Mesendoderm (in vitro differentiated cells): ENCODE measurements around the gene PPIL3.

ENCODE experiments used
- DNase-seq: peaks from one replicate; pipeline ENCODE4 v3.0.0; 2013
- H2AK5ac ChIP-seq: 2 replicates; pipeline ENCODE4 v1.6.1; 2013; ENCODE audit warnings: low read length, inconsistent platforms
- H2BK120ac ChIP-seq: 2 replicates; pipeline ENCODE4 v1.6.1; 2013; ENCODE audit warnings: low read depth, mild to moderate bottlenecking, low read length, moderate library complexity, mixed read lengths
- H2BK15ac ChIP-seq: replicated peaks from 2 replicates; pipeline ENCODE4 v1.6.1; 2013; ENCODE audit warnings: low read depth, mild to moderate bottlenecking, moderate library complexity
- H2BK5ac ChIP-seq: 2 replicates; pipeline ENCODE4 v1.6.1; 2013; ENCODE audit warnings: low read length, inconsistent platforms
- H3K18ac ChIP-seq: 2 replicates; pipeline ENCODE4 v1.6.1; 2013; ENCODE audit warnings: mild to moderate bottlenecking, low read length, mixed read lengths
- H3K23ac ChIP-seq: one replicate; pipeline ENCODE4 v1.6.1; 2013; ENCODE audit warnings: low read length
- H3K27ac ChIP-seq: 2 replicates; pipeline ENCODE4 v1.5.1; 2013; ENCODE audit warnings: low read depth, mild to moderate bottlenecking, inconsistent platforms, low read length, moderate library complexity
- H3K27me3 ChIP-seq: 2 replicates; pipeline ENCODE4 v1.6.1; 2013; ENCODE audit warnings: low read length, control low read depth, mild to moderate bottlenecking, inconsistent platforms; ENCODE audit not compliant: insufficient read depth, poor library complexity
- H3K36me3 ChIP-seq: 2 replicates; pipeline ENCODE4 v1.6.1; 2013; ENCODE audit warnings: low read length, inconsistent platforms; ENCODE audit not compliant: control insufficient read depth, insufficient read depth
- H3K4ac ChIP-seq: one replicate; pipeline ENCODE4 v1.6.1; 2013; ENCODE audit warnings: low read depth, mild to moderate bottlenecking, low read length, moderate library complexity
- H3K4me1 ChIP-seq: 2 replicates; pipeline ENCODE4 v1.6.1; 2013; ENCODE audit warnings: low read depth, low read length, inconsistent platforms; ENCODE audit not compliant: control insufficient read depth
- H3K4me2 ChIP-seq: 2 replicates; pipeline ENCODE4 v1.6.1; 2013; ENCODE audit warnings: low read length
- H3K4me3 ChIP-seq: 2 replicates; pipeline ENCODE4 v1.5.1; 2013; ENCODE audit warnings: mild to moderate bottlenecking, low read length
- H3K56ac ChIP-seq: one replicate; pipeline ENCODE4 v1.6.1; 2013; ENCODE audit warnings: low read length
- H3K79me1 ChIP-seq: 2 replicates; pipeline ENCODE4 v1.6.1; 2013; ENCODE audit warnings: low read length, inconsistent platforms
- H3K79me2 ChIP-seq: 2 replicates; pipeline ENCODE4 v1.6.1; 2013; ENCODE audit warnings: mild to moderate bottlenecking, low read length; ENCODE audit not compliant: control insufficient read depth, insufficient read depth
- H3K9ac ChIP-seq: 2 replicates; pipeline ENCODE4 v1.6.1; 2013; ENCODE audit warnings: low read length, inconsistent platforms
- H4K5ac ChIP-seq: one replicate; pipeline ENCODE4 v1.6.1; 2013; ENCODE audit warnings: low read length
- H4K8ac ChIP-seq: one replicate; pipeline ENCODE4 v1.6.1; 2013; ENCODE audit warnings: low read depth, mild to moderate bottlenecking, control low read depth, low read length, moderate library complexity
- WGBS: extraction: QIAGEN DNeasy Blood & Tissue Kit; methylation state at CpG from one replicate; pipeline ENCODE4 v1.1.7; 2013; ENCODE audit warnings: low lambda C conversion rate, missing lambda C conversion rate; ENCODE audit not compliant: insufficient coverage; ENCODE audit errors: extremely low coverage; 5-methylcytosine and 5-hydroxymethylcytosine counted together

PPIL3 gene

GRCh38 chr2:200864176-200865034 is 24.5 kb downstream of the PPIL3 start, which contains the start of gene CLK1:
TSS of gene CLK1 (minus strand) at chr2:200864658. CDS start at chr2:200861862, 2,796 bp downstream.
- H3K79me1 ChIP-seq: peaks cover 3% of the 10 kb centered on the region
- peaks cover 33% of the 10 kb centered on the region for H3K79me2 ChIP-seq
- peak within 1 kb of the TSS; percentile 80 for H2BK5ac ChIP-seq
- H3K27me3 ChIP-seq: no peaks in the 10 kb centered on the region
- H3K4me3 ChIP-seq: peak within 1 kb of the TSS; percentile 94
- H4K5ac ChIP-seq: no peak within 1 kb of the TSS
- peak within 1 kb of the TSS; percentile 99 for H3K56ac ChIP-seq
- peak within 1 kb of the TSS; percentile 98 for H4K8ac ChIP-seq
- H2BK15ac ChIP-seq: no peak within 1 kb of the TSS
- no peaks in the 10 kb centered on the region for H3K36me3 ChIP-seq
- peaks cover 2% of the 10 kb centered on the region for H3K4me1 ChIP-seq
- peak within 1 kb of the TSS; percentile 40 for H3K4me2 ChIP-seq
- peak; percentile 93 for DNase-seq
- H3K23ac ChIP-seq: no peak within 1 kb of the TSS
- WGBS: no CpG with 5 or more reads among the region's 89 CpGs
- H3K9ac ChIP-seq: peak within 1 kb of the TSS; percentile 99
- peak within 1 kb of the TSS; percentile 82 for H3K18ac ChIP-seq
- peak within 1 kb of the TSS; percentile 76 for H2BK120ac ChIP-seq
- H2AK5ac ChIP-seq: no peak within 1 kb of the TSS
- peak within 1 kb of the TSS; percentile 85 for H3K27ac ChIP-seq
- H3K4ac ChIP-seq: peak within 1 kb of the TSS; percentile 92

GRCh38 chr2:200863782-200864175 is 25.1 kb downstream of the PPIL3 start:
- Histone ChIP-seq H3K79me2 (peaks cover 33% of the 10 kb centered on the region), H2BK120ac (peak overlapping the region; percentile 76), H2BK15ac (no peak overlapping the region), H2AK5ac (no peak overlapping the region), H2BK5ac (peak overlapping the region; percentile 80), H3K56ac (peak overlapping the region; percentile 99), H3K79me1 (peaks cover 3% of the 10 kb centered on the region), H3K4ac (peak overlapping the region; percentile 92), H3K18ac (peak overlapping the region; percentile 82), H3K4me3 (peak overlapping the region; percentile 94), H3K23ac (no peak overlapping the region), H3K36me3 (no peaks in the 10 kb centered on the region), H3K27me3 (no peaks in the 10 kb centered on the region), H3K4me1 (peaks cover 2% of the 10 kb centered on the region), H3K27ac (peak overlapping the region; percentile 85), H3K9ac (peak overlapping the region; percentile 99), H3K4me2 (peak overlapping the region; percentile 40), H4K8ac (peak overlapping the region; percentile 98), H4K5ac (no peak overlapping the region)
- DNase-seq: peak; percentile 48
- no CpG with 5 or more reads among the region's 19 CpGs for WGBS

- WGBS: no CpG with 5 or more reads among the region's 13 CpGs
- Histone ChIP-seq H3K23ac (no peak overlapping the region), H4K5ac (no peak overlapping the region), H3K79me1 (peaks cover 3% of the 10 kb centered on the region), H3K27me3 (no peaks in the 10 kb centered on the region), H3K4me3 (peak overlapping the region; percentile 94), H3K4me1 (peaks cover 2% of the 10 kb centered on the region), H3K56ac (peak overlapping the region; percentile 99), H2AK5ac (peak overlapping the region; percentile 69), H2BK120ac (no peak overlapping the region), H2BK15ac (no peak overlapping the region), H3K4ac (no peak overlapping the region), H3K18ac (no peak overlapping the region), H4K8ac (no peak overlapping the region), H3K9ac (peak overlapping the region; percentile 99), H3K79me2 (peaks cover 33% of the 10 kb centered on the region), H3K36me3 (no peaks in the 10 kb centered on the region), H2BK5ac (no peak overlapping the region), H3K27ac (no peak overlapping the region), H3K4me2 (peak overlapping the region; percentile 95)
- DNase-seq: peak; percentile 67
Measured at GRCh38 chr2:200862532-200863000, 26.3 kb downstream of the PPIL3 start.

GRCh38 chr2:200861617-200862155 is 27.2 kb downstream of the PPIL3 start:
- no peak overlapping the region for H2BK15ac ChIP-seq
- peaks cover 3% of the 10 kb centered on the region for H3K79me1 ChIP-seq
- H3K27ac ChIP-seq: no peak overlapping the region
- H3K56ac ChIP-seq: peak overlapping the region; percentile 26
- H3K4me1 ChIP-seq: peaks cover 2% of the 10 kb centered on the region
- H3K27me3 ChIP-seq: no peaks in the 10 kb centered on the region
- H4K8ac ChIP-seq: no peak overlapping the region
- H4K5ac ChIP-seq: no peak overlapping the region
- DNase-seq: no peak
- peaks cover 33% of the 10 kb centered on the region for H3K79me2 ChIP-seq
- no peak overlapping the region for H3K18ac ChIP-seq
- peak overlapping the region; percentile 32 for H3K4me2 ChIP-seq
- no peak overlapping the region for H2BK120ac ChIP-seq
- H3K36me3 ChIP-seq: no peaks in the 10 kb centered on the region
- no peak overlapping the region for H2AK5ac ChIP-seq
- WGBS: no CpG with 5 or more reads among the region's 4 CpGs
- no peak overlapping the region for H3K23ac ChIP-seq
- H2BK5ac ChIP-seq: no peak overlapping the region
- no peak overlapping the region for H3K4ac ChIP-seq
- peak overlapping the region; percentile 46 for H3K9ac ChIP-seq
- no peak overlapping the region for H3K4me3 ChIP-seq

- peak; percentile 21 for DNase-seq
- H3K79me1 ChIP-seq: peaks cover 3% of the 10 kb centered on the region
- no peak overlapping the region for H3K4ac ChIP-seq
- no peak overlapping the region for H3K18ac ChIP-seq
- H3K23ac ChIP-seq: no peak overlapping the region
- WGBS: no CpG with 5 or more reads among the region's 12 CpGs
- H3K4me2 ChIP-seq: no peak overlapping the region
- H3K4me3 ChIP-seq: no peak overlapping the region
- no peaks in the 10 kb centered on the region for H3K36me3 ChIP-seq
- peaks cover 33% of the 10 kb centered on the region for H3K79me2 ChIP-seq
- H3K27me3 ChIP-seq: no peaks in the 10 kb centered on the region
- no peak overlapping the region for H3K56ac ChIP-seq
- no peak overlapping the region for H4K8ac ChIP-seq
- no peak overlapping the region for H3K9ac ChIP-seq
- H2BK5ac ChIP-seq: no peak overlapping the region
- H4K5ac ChIP-seq: no peak overlapping the region
- H3K4me1 ChIP-seq: peaks cover 2% of the 10 kb centered on the region
- no peak overlapping the region for H2BK120ac ChIP-seq
- H2AK5ac ChIP-seq: no peak overlapping the region
- H2BK15ac ChIP-seq: no peak overlapping the region
- H3K27ac ChIP-seq: no peak overlapping the region
Measured at GRCh38 chr2:200860092-200860795, 28.6 kb downstream of the PPIL3 start.
